Measurements from ENCODE around the gene BCAS3.
A peak's percentile ranks its signal among the peaks of the same experiment; 100 is the strongest.
"Not testable (repeated sequence)": the region's sequence is repeated elsewhere in the genome, so short reads cannot be mapped to it uniquely, and the experiment has no call there.

The BCAS3 gene

DNA sequence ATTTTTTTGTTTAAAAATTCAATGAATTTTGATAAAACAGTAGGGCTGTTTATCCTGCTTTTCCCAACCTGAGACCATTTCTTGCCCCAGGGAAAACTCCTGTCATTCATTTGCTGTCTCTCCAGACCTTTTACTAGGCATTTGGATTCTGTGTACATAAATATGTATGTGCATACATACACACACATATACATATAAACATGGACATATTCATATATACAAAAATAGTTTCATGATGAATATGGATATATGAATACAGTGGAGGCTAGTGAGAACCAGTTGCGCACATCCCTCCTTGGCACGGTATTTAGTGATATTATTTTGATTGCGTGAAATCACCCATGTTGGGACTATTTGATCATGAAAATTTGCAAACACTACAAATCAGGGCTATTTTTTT, 269.9 kb downstream of the BCAS3 start:
- DNase-seq: no peak

- DNase-seq: no peak
Measured at GRCh38 chr17:60952747-60953146, 275.1 kb downstream of the BCAS3 start.

- no peak for DNase-seq
Measured at GRCh38 chr17:60959011-60959410, 281.4 kb downstream of the BCAS3 start.

- no peak for DNase-seq
Measured at GRCh38 chr17:60959696-60960095, 282.0 kb downstream of the BCAS3 start.

DNA sequence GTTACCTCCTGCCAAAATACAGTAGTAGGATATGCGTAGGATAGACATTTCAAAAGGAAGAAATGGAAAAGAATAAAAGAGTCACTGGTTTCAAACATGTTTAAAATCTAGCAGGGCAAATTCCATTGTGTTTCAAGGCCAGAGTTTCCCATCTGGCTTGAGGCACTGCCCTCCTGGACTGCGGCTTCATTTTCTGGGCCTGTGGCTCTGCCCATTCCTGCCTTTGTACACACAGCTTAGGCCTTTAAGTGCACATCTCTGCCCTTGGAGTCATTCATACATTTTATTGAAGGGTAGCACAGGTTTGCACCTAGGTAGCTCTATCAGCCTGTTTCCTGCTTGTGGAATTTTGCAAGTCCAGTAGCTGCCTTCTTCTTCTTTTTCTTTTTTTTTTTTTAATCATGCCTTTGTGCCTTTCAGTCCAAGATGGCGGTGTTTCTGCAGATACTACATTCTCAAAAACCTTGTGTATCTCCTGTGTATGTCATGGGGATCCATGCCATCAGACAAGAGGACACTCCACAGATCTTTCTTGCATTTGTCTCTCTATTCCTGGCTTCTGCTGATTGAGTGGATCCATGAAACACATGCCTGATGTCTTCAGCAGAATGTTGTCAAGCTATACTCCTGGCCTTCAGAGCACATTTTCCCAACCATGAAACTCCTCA, 282.9 kb downstream of the BCAS3 start:
- DNase-seq: no peak

DNA sequence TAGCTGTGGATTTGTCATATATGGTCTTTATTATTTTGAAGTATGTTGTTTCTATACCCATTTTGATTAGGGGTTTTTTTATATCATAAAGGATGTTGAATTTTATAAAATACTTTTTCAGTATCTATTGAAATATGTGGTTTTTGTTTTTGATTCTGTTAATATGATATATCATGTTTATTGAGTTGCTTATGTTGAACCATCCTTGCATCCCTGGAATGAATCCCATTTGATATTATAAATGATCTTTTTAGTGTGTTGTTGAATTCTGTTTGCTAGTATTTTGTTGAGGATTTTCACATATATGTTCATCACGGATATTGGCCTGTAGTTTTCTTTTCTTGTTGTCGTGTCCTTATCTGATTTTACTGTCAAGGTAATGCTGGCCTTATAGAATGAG, 286.5 kb downstream of the BCAS3 start:
- DNase-seq: no peak

- DNase-seq: no peak
Measured at GRCh38 chr17:60968266-60968665, 290.6 kb downstream of the BCAS3 start.

- no peak for DNase-seq
Measured at GRCh38 chr17:60969500-60970037, 291.9 kb downstream of the BCAS3 start.

- no peak for DNase-seq
Measured at GRCh38 chr17:60970741-60971140, 293.1 kb downstream of the BCAS3 start.

- DNase-seq: peak; percentile 76
Measured at GRCh38 chr17:60971515-60972369, 294.1 kb downstream of the BCAS3 start.

DNA sequence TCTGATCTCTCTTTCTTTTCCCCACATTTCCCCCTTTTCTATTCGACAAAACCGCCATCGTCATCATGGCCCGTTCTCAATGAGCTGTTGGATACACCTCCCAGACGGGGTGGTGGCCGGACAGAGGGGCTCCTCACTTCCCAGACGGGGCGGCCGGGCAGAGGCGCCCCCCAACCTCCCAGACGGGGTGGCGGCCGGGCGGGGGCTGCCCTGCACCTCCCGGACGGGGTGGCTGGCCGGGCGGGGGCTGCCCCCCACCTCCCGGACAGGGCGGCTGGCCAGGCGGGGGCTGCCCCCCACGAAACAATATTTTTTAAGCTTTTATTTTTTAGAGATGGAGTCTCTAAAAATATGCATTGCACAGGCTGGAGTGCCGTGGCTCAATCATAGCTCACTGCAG, 299.2 kb downstream of the BCAS3 start:
- DNase-seq: not testable (repeated sequence)

- no peak for DNase-seq
Measured at GRCh38 chr17:60989379-60989778, 311.7 kb downstream of the BCAS3 start.

DNA sequence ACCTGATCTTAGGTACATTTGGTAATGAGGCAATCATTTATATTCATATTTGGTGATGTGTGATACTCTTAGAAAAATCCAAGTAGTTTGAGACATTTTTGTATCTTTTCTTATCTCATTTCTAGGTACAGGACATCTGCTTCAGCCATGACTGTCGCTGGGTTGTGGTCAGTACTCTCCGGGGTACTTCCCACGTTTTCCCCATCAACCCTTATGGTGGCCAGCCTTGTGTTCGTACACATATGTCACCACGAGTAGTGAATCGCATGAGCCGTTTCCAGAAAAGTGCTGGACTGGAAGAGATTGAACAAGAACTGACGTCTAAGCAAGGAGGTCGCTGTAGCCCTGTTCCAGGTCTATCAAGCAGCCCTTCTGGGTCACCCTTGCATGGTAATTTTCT, 312.2 kb downstream of the BCAS3 start:
- DNase-seq: no peak

DNA sequence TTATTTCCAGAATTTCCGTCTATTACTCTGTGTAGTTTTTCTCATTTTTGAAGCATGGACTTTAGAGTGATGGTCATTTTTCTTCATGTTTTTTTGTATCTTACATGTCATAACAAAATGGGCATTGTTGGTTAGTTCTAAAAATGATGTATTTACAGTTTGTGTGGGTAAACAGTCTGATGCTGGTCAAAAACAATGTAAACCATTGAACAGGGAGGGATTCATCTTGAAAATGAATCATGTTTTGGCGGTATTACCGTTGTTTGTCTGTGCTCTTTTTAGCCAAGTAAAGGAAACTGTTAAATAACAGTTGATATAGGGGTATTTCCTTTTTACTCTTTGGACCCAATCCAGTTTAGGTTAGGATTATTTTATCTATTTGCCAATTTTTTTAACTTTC, 315.8 kb downstream of the BCAS3 start:
- DNase-seq: no peak

DNA sequence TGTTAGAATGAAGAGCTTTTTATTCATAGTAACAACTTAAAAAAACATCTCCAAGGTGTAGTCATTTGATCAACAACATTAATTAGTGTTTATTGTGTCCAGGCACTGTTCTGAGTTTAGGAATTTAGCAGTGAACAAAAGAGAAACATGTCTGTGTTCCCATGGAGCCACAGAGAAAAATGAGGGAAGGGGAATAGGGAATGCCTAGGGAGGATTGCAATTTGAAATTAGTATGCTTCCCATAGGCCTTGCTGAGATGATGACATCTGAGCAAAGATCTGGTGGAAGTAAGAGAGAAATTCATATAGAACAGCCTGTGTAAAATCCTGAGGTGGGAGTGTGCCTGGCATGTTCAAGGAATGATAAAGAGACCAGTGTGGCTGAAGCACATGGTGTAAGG, 318.0 kb downstream of the BCAS3 start:
- DNase-seq: no peak

- peak; percentile 43 for DNase-seq
Measured at GRCh38 chr17:61000911-61001310, 323.3 kb downstream of the BCAS3 start.

- DNase-seq: peak; percentile 59
Measured at GRCh38 chr17:61002316-61002736, 324.7 kb downstream of the BCAS3 start.

DNA sequence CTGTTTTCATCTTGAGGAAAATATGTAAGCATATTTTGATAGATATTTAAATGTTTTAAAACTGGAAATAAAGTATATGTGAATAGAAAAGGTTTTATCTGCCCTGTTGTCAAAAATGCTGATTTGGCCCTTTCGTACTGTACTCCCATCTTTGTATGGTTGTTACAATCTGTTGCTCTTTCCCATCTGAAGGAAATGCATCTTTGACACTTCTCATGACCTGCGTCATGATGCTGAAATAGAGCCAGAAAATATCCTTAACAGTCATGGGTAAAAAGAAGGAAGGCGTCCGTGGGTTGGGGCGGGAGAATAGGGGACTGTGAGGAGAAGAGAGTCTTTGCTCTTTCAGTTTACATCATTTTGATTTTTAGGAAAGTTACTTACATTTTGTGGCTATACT, 327.7 kb downstream of the BCAS3 start:
- DNase-seq: no peak

GRCh38 chr17:61005958-61006357, 328.3 kb downstream of the BCAS3 start:
- DNase-seq: not testable (repeated sequence)

DNA sequence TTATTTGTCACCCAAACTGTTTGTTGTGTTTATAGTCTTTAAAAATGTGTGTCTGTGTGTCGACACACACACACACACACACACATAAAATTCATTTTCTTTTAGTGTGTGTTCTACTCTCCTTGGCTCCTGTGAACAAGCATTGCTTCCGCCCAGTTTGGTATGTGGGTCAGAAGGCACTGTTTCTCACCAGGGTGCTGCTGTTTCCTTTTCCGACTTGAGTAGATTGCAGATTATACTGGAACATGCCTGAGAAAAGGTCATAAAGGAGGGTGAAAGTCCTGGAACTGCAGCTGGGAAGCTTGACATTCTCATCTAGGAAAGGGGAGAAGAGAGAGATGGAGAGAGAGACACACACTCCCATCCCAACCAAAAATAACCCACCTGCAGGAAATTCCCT, 330.3 kb downstream of the BCAS3 start:
- peak; percentile 50 for DNase-seq

GRCh38 chr17:61009663-61010062, 332.0 kb downstream of the BCAS3 start:
- DNase-seq: peak; percentile 69

DNA sequence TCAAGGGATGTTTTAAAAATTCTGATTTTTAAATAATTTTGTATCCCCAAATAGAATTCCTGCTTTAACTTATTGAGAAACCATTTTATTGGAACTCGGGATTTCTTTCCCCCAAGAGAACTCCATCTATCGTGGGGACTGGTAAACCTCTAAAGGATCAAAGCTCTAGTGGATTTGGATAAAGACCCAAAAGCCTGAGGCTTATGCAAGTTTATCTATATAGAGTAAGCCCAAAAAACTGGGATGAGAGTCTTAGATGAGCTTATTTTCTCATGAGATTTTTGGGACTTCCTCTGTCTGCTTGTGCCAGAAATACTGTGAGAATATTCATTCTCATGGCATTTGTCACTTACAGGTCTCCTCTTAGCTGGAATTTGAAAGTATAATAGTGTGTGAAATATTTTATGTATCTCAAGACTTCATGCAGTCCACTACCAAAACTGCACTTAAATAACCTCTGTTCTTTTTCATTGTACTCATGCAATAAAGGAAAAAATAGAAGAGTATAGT, 333.1 kb downstream of the BCAS3 start:
- no peak for DNase-seq

- no peak for DNase-seq
Measured at GRCh38 chr17:61011251-61011650, 333.6 kb downstream of the BCAS3 start.

DNA sequence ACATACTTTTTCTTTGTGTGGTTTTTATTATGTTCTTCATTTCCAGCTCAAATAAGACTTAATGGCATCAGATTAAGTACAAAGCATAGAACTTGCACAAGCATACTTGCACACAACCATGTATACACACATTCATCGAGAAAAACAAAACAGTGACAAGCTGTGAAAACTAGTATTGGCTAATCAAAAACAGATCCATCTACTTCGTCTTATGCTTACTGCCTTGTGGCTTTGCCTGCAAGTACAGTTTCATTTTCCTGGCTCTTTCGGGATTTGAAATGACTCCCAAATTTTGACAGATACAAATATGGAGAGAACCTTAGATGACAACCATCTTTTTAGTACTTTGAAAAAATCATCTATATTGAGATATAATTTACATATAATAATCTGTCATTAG, 338.3 kb downstream of the BCAS3 start:
- no peak for DNase-seq

Data from eye (tissue), 1 donor.